Prostate gland (tissue), 2 donors: ENCODE data around the gene PON2.

Experiments
- POLR2A ChIP-seq: fragments of 450-650 bp; IDR thresholded peaks from one replicate; pipeline ENCODE4 v1.6.1; 2016; ENCODE audit warnings: antibody characterized with exemption, mild to moderate bottlenecking
- TF ChIP-seq, protein P1 (sequence below), 4 experiments: fragments of 200-600 bp in 2 of 4; fragments of 450-650 bp in 2 of 4; sonication (generic) in 2 of 4; IDR thresholded peaks; 1 replicate in 3 of 4; 2 replicates in 1 of 4; pipeline ENCODE4 v1.5.1; 2016 to 2019; ENCODE audit warnings: antibody characterized with exemption in 4 of 4, mild to moderate bottlenecking in 2 of 4, moderate library complexity in 2 of 4

DNA sequence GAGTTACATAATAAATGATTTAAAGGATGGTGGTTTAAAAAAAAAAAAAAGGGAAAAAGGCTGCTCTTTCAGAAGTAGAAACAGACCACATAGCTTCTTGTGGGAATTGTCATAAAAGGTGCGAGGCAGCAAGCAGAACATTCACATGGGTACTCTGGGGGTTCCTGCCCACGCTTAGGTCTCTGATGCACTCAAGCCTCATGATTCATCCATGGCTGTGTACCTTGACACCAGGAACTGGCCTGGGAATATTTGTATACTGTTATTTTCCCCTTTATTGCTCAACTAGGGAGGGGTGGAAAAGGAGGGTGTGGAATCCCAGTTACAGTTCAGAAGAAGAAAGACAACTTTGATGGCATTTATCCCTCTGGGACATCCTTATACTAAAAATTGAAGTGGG, 4.0 kb downstream of the PON2 start:
- TF ChIP-seq, protein P1, sequence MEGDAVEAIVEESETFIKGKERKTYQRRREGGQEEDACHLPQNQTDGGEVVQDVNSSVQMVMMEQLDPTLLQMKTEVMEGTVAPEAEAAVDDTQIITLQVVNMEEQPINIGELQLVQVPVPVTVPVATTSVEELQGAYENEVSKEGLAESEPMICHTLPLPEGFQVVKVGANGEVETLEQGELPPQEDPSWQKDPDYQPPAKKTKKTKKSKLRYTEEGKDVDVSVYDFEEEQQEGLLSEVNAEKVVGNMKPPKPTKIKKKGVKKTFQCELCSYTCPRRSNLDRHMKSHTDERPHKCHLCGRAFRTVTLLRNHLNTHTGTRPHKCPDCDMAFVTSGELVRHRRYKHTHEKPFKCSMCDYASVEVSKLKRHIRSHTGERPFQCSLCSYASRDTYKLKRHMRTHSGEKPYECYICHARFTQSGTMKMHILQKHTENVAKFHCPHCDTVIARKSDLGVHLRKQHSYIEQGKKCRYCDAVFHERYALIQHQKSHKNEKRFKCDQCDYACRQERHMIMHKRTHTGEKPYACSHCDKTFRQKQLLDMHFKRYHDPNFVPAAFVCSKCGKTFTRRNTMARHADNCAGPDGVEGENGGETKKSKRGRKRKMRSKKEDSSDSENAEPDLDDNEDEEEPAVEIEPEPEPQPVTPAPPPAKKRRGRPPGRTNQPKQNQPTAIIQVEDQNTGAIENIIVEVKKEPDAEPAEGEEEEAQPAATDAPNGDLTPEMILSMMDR (IDR thresholded peaks at IDR 0.05): no peak
- TF ChIP-seq POLR2A: no peak
